ENCODE data around the gene SAPCD2. TPM values are rescaled to one million over a fixed set of nuclear protein-coding genes. Genes with fewer than 3 reads are reported as not detected.
A peak's percentile ranks its signal among the peaks of the same experiment; 100 is the strongest.

The SAPCD2 gene
- total and polyA plus RNA-seq, 9 of the 15 experiments (the other 6 are each of a cell fraction or from before 2014, with no cell fraction given), result 3.4 to 91.8 (median 18.8) TPM

GRCh38 chr9:137075275-137075775 lies 5.0 kb upstream of the SAPCD2 start (continued):
- TF ChIP-seq ZNF589 (CRISPR knock-in tag; IDR thresholded peaks at IDR 0.05; ENCODE audit: low read depth) (peak; percentile 16), TRIM28 (IDR thresholded peaks at IDR 0.05) (no peak), PRPF4 (IDR thresholded peaks at IDR 0.05; ENCODE audit: insufficient read depth, low read depth, low read length, poor library complexity, severe bottlenecking) (no peak), KLF16 (IDR thresholded peaks at IDR 0.05) (no peak), NR0B1 (IDR thresholded peaks at IDR 0.05; ENCODE audit: partially characterized antibody) (no peak), BRD4 (IDR thresholded peaks at IDR 0.05) (no peak), GTF2A2 (tag; IDR thresholded peaks at IDR 0.05) (peak; percentile 54; the same call in 1 of the 2 replicates), MCM5 (IDR thresholded peaks at IDR 0.05; ENCODE audit: low read depth) (no peak), KLF6 (CRISPR knock-in tag; IDR thresholded peaks at IDR 0.05; ENCODE audit: borderline replicate concordance) (no peak), CREB3L1 (IDR thresholded peaks at IDR 0.05; ENCODE audit: borderline replicate concordance, low read depth) (no peak), KDM1A (IDR thresholded peaks at IDR 0.05) (no peak), C11orf30 (IDR thresholded peaks at IDR 0.05; ENCODE audit: low read depth) (no peak), MTA1 (IDR thresholded peaks at IDR 0.05; ENCODE audit: borderline replicate concordance) (no peak)
- TF ChIP-seq, protein P1, sequence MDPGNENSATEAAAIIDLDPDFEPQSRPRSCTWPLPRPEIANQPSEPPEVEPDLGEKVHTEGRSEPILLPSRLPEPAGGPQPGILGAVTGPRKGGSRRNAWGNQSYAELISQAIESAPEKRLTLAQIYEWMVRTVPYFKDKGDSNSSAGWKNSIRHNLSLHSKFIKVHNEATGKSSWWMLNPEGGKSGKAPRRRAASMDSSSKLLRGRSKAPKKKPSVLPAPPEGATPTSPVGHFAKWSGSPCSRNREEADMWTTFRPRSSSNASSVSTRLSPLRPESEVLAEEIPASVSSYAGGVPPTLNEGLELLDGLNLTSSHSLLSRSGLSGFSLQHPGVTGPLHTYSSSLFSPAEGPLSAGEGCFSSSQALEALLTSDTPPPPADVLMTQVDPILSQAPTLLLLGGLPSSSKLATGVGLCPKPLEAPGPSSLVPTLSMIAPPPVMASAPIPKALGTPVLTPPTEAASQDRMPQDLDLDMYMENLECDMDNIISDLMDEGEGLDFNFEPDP (CRISPR knock-in tag; IDR thresholded peaks at IDR 0.05), result no peak
- TF ChIP-seq, protein P2, sequence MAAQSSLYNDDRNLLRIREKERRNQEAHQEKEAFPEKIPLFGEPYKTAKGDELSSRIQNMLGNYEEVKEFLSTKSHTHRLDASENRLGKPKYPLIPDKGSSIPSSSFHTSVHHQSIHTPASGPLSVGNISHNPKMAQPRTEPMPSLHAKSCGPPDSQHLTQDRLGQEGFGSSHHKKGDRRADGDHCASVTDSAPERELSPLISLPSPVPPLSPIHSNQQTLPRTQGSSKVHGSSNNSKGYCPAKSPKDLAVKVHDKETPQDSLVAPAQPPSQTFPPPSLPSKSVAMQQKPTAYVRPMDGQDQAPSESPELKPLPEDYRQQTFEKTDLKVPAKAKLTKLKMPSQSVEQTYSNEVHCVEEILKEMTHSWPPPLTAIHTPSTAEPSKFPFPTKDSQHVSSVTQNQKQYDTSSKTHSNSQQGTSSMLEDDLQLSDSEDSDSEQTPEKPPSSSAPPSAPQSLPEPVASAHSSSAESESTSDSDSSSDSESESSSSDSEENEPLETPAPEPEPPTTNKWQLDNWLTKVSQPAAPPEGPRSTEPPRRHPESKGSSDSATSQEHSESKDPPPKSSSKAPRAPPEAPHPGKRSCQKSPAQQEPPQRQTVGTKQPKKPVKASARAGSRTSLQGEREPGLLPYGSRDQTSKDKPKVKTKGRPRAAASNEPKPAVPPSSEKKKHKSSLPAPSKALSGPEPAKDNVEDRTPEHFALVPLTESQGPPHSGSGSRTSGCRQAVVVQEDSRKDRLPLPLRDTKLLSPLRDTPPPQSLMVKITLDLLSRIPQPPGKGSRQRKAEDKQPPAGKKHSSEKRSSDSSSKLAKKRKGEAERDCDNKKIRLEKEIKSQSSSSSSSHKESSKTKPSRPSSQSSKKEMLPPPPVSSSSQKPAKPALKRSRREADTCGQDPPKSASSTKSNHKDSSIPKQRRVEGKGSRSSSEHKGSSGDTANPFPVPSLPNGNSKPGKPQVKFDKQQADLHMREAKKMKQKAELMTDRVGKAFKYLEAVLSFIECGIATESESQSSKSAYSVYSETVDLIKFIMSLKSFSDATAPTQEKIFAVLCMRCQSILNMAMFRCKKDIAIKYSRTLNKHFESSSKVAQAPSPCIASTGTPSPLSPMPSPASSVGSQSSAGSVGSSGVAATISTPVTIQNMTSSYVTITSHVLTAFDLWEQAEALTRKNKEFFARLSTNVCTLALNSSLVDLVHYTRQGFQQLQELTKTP (IDR thresholded peaks at IDR 0.05; ENCODE audit: low read depth in 1 of 2, partially characterized antibody in 2 of 2), result no peak
- TF ChIP-seq, protein P3, sequence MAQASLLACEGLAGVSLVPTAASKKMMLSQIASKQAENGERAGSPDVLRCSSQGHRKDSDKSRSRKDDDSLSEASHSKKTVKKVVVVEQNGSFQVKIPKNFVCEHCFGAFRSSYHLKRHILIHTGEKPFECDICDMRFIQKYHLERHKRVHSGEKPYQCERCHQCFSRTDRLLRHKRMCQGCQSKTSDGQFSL (CRISPR knock-in tag; IDR thresholded peaks at IDR 0.05), result no peak
- TF ChIP-seq, protein P3 (tag; IDR thresholded peaks at IDR 0.05), result peak in 1 of 2 experiments; percentile 15; a peak in 2 of 4 replicates

Data from K562 (cell line).